Panc1 (cell line): ENCODE measurements around the gene CNTN5.

Experiments used
- CTCF ChIP-seq: fragments of 450-650 bp; IDR thresholded peaks from 2 replicates; pipeline ENCODE4 v1.5.1; 2017; ENCODE audit warnings: mild to moderate bottlenecking
- POLR2AphosphoS5 ChIP-seq: IDR thresholded peaks from 2 replicates; pipeline ENCODE4 v1.6.1; 2012; ENCODE audit warnings: mild to moderate bottlenecking, low read depth, low read length, moderate library complexity
- REST ChIP-seq, 2 experiments: IDR thresholded peaks; 2 replicates each; pipeline ENCODE4 v1.6.1; 2011 to 2012; ENCODE audit warnings: low read depth in 2 of 2, control low read depth in 1 of 2, low read length in 1 of 2, mild to moderate bottlenecking in 1 of 2, moderate library complexity in 1 of 2; ENCODE audit not compliant: insufficient read depth in 1 of 2
- SIN3A ChIP-seq: IDR thresholded peaks from 2 replicates; pipeline ENCODE4 v1.6.1; 2012; ENCODE audit warnings: low read depth, mild to moderate bottlenecking, low read length, moderate library complexity, borderline replicate concordance; ENCODE audit not compliant: insufficient read depth
- TCF7L2 ChIP-seq: IDR thresholded peaks from 2 replicates; pipeline ENCODE4 v1.6.1; 2011; ENCODE audit warnings: mild to moderate bottlenecking, low read depth, low read length, inconsistent platforms

- no peak for TF ChIP-seq REST (IDR thresholded peaks at IDR 0.05; ENCODE audit: insufficient read depth in 1 of 2, low read depth in 2 of 2, low read length in 1 of 2)
- no peak for TF ChIP-seq CTCF
- no peak for TF ChIP-seq POLR2AphosphoS5
- TF ChIP-seq SIN3A, result no peak
- TF ChIP-seq TCF7L2, result no peak
Measured at GRCh38 chr11:99192716-99193115, 172.0 kb downstream of the CNTN5 start.
